ENCODE measurements around the gene TEPSIN.

TEPSIN gene

DNA sequence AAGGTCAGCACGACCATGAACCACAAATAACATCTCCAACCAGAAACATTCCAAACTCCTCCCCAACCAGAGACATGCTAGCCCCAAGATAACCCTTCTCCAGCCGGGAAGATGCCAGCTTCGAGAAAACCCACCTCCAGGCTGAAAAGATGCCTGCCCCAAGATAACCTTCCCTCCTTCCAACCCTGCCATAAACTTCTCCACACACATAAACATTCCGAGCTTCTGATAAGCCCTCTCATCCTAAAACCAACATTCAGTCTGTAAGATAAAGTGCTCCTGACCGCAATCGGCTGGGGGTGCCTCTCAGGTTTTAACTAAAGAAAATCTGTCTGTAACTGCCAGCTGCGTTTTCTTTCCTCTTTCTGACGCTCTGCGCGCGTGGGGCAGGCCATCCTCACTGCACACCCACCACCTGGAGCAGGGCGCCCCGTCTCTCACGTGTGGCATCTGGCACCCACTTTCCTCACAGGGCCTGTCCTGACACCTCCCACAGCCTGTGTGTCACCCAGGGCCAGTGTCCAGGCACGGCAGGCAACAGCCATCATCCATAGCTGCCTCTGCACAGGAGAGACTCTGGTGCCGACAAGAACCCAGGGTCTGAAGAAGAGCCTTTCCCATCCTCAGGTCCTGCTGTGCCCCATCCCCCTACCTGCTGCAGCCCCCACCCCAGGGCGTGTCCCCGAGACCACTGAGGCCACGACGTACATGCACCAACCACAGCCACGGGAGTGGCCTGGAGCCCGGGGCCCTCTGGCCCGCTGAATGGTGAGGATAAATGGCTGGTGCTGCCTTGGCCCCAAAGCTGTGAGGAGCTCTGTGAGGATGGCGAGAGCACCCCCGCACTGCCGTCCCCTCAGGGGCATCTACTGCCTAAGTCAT is 3.7 kb downstream of the TEPSIN start:
- Histone ChIP-seq H3K27ac (no peak overlapping the region), H3K4me2 (no peak overlapping the region), H4K20me1 (ENCODE audit: insufficient read depth) (no peaks in the 10 kb centered on the region), H3K36me3 (ENCODE audit: insufficient read depth) (no peaks in the 10 kb centered on the region), H2AFZ (ENCODE audit: low read depth) (no peak overlapping the region), H3K9ac (no peak overlapping the region), H3K4me1 (ENCODE audit: low read depth, poor library complexity, severe bottlenecking) (peaks cover 9% of the 10 kb centered on the region), H3K79me2 (ENCODE audit: insufficient read depth, low read depth) (peaks cover 17% of the 10 kb centered on the region), H3K27me3 (ENCODE audit: insufficient read depth, low read depth) (no peaks in the 10 kb centered on the region), H3K4me3 (IDR thresholded peaks at IDR 0.05; ENCODE audit: insufficient read depth, low read depth, low read length) (no peak overlapping the region)
- TF ChIP-seq, protein P1, sequence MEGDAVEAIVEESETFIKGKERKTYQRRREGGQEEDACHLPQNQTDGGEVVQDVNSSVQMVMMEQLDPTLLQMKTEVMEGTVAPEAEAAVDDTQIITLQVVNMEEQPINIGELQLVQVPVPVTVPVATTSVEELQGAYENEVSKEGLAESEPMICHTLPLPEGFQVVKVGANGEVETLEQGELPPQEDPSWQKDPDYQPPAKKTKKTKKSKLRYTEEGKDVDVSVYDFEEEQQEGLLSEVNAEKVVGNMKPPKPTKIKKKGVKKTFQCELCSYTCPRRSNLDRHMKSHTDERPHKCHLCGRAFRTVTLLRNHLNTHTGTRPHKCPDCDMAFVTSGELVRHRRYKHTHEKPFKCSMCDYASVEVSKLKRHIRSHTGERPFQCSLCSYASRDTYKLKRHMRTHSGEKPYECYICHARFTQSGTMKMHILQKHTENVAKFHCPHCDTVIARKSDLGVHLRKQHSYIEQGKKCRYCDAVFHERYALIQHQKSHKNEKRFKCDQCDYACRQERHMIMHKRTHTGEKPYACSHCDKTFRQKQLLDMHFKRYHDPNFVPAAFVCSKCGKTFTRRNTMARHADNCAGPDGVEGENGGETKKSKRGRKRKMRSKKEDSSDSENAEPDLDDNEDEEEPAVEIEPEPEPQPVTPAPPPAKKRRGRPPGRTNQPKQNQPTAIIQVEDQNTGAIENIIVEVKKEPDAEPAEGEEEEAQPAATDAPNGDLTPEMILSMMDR (conservative IDR thresholded peaks at IDR 0.05; ENCODE audit: low read depth, low read length): no peak

DNA sequence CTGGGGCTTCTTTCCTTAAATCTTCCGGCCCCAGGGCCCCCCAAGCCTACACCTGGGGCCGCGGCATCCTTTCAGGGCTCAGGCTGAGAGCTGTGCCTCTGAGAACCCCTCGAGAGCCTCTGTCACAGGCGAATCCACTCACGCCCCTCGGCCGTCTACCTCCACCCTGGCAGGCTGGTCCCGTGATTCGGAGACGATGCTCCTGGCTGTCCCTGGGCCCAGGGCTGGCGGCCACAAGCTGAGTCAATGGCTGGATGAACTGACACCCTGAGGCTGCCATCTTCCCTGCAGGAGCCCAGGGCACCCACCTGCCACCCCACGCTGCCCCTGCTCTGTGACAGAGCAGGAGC is 4.4 kb downstream of the TEPSIN start:
- Histone ChIP-seq H3K4me2 (no peak overlapping the region), H3K9ac (no peak overlapping the region), H2AFZ (ENCODE audit: low read depth) (no peak overlapping the region), H3K4me1 (ENCODE audit: low read depth, poor library complexity, severe bottlenecking) (peaks cover 9% of the 10 kb centered on the region), H3K27me3 (ENCODE audit: insufficient read depth, low read depth) (no peaks in the 10 kb centered on the region), H3K36me3 (ENCODE audit: insufficient read depth) (no peaks in the 10 kb centered on the region), H3K27ac (no peak overlapping the region), H3K4me3 (IDR thresholded peaks at IDR 0.05; ENCODE audit: insufficient read depth, low read depth, low read length) (no peak overlapping the region), H4K20me1 (ENCODE audit: insufficient read depth) (no peaks in the 10 kb centered on the region), H3K79me2 (ENCODE audit: insufficient read depth, low read depth) (peaks cover 10% of the 10 kb centered on the region)
- TF ChIP-seq, protein P1 (conservative IDR thresholded peaks at IDR 0.05; ENCODE audit: low read depth, low read length): no peak

DNA sequence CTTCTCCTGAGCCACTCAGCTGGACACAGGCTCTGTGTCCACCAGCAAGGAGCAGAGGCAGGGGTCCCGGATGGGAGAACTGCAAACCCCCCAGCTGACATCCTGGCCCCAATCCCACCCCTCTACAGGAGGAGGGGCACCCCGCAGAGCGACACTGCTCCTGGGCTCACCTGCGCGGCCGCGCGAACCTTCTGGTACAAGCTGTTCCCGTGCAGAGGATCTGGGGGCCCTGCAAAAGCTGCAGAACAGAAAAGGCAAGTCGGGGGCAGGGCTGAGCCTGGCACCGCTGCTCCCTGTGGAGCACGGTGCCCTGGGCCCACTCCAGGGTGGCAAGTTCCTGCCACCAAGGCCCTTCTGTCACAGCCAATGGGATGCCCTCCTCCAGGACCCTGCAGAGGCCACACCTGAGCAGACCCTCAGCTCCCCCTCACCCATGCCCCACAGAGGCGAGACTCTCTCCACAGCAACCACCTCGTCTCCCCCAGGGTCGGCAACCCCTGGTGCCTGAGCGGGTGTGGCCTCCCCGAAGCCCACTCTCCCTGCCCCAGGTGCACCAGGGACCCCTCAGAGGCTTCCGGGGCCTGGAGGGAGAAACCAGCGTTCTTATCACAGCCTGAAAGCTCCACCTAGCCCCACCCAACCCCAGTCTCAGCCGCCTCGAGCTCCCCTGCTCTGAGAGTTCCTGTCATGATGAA is 4.9 kb downstream of the TEPSIN start:
- TF ChIP-seq, protein P1 (conservative IDR thresholded peaks at IDR 0.05; ENCODE audit: low read depth, low read length): no peak
- Histone ChIP-seq H3K27me3 (ENCODE audit: insufficient read depth, low read depth) (no peaks in the 10 kb centered on the region), H3K36me3 (ENCODE audit: insufficient read depth) (no peaks in the 10 kb centered on the region), H4K20me1 (ENCODE audit: insufficient read depth) (no peaks in the 10 kb centered on the region), H3K4me2 (no peak overlapping the region), H3K79me2 (ENCODE audit: insufficient read depth, low read depth) (peaks cover 9% of the 10 kb centered on the region), H3K9ac (no peak overlapping the region), H3K27ac (no peak overlapping the region), H2AFZ (ENCODE audit: low read depth) (no peak overlapping the region), H3K4me1 (ENCODE audit: low read depth, poor library complexity, severe bottlenecking) (peaks cover 9% of the 10 kb centered on the region), H3K4me3 (IDR thresholded peaks at IDR 0.05; ENCODE audit: insufficient read depth, low read depth, low read length) (no peak overlapping the region)

DNA sequence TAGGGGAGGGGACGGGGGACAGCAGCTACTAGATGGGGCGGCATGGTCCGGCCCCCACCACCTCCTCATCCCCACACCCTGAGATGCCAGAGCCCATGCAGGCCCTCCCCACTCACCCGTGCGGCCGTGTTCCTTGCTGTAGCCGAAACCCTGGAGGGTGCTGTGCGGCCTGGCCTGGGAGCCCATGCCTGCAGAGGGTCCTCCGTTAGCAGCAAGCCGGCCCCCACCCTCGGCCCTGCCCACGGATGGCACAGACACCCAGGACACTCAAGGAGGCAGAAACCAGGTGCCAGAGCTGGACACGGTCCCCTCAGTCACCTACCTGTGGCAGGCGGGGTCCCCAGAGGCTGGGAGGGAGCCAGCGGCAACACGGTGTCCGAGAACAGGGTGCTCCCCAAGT is 5.5 kb downstream of the TEPSIN start:
- Histone ChIP-seq H4K20me1 (ENCODE audit: insufficient read depth) (no peaks in the 10 kb centered on the region), H2AFZ (ENCODE audit: low read depth) (no peak overlapping the region), H3K27me3 (ENCODE audit: insufficient read depth, low read depth) (no peaks in the 10 kb centered on the region), H3K36me3 (ENCODE audit: insufficient read depth) (no peaks in the 10 kb centered on the region), H3K4me1 (ENCODE audit: low read depth, poor library complexity, severe bottlenecking) (peaks cover 9% of the 10 kb centered on the region), H3K4me2 (no peak overlapping the region), H3K79me2 (ENCODE audit: insufficient read depth, low read depth) (peaks cover 6% of the 10 kb centered on the region), H3K4me3 (IDR thresholded peaks at IDR 0.05; ENCODE audit: insufficient read depth, low read depth, low read length) (no peak overlapping the region), H3K27ac (no peak overlapping the region), H3K9ac (no peak overlapping the region)
- TF ChIP-seq, protein P1 (conservative IDR thresholded peaks at IDR 0.05; ENCODE audit: low read depth, low read length): no peak
